GM21367 (cell line): ENCODE measurements around the gene NSMCE1.

Experiments
- ATAC-seq: cut with Tn5 transposase; IDR thresholded peaks from one replicate; pipeline ENCODE4 v1.9.1; 2021; ENCODE audit not compliant: unreplicated experiment

Gene NSMCE1

GRCh38 chr16:27245276-27246172 is 23.0 kb downstream of the NSMCE1 start:
- ATAC-seq = no peak

- ATAC-seq = no peak
Measured at GRCh38 chr16:27244363-27244755, 24.2 kb downstream of the NSMCE1 start.

- ATAC-seq = no peak
Measured at GRCh38 chr16:27243725-27244362, 24.7 kb downstream of the NSMCE1 start.

- no peak for ATAC-seq
Measured at GRCh38 chr16:27242868-27243590, 25.5 kb downstream of the NSMCE1 start.

GRCh38 chr16:27242398-27242797 is 26.2 kb downstream of the NSMCE1 start:
- ATAC-seq = no peak

GRCh38 chr16:27241658-27242057 is 26.9 kb downstream of the NSMCE1 start:
- ATAC-seq = no peak

GRCh38 chr16:27240948-27241531 is 27.5 kb downstream of the NSMCE1 start:
- ATAC-seq = no peak

- ATAC-seq = no peak
Measured at GRCh38 chr16:27239906-27240655, 28.5 kb downstream of the NSMCE1 start.

GRCh38 chr16:27239026-27239425 is 29.5 kb downstream of the NSMCE1 start:
- no peak for ATAC-seq

GRCh38 chr16:27238591-27238990 is 30.0 kb downstream of the NSMCE1 start:
- no peak for ATAC-seq

- ATAC-seq = peak; percentile 8
Measured at GRCh38 chr16:27238016-27238587, 30.5 kb downstream of the NSMCE1 start.

GRCh38 chr16:27237219-27238015 is 31.2 kb downstream of the NSMCE1 start:
- ATAC-seq = peak; percentile 48

GRCh38 chr16:27236635-27237218 is 31.8 kb downstream of the NSMCE1 start:
- no peak for ATAC-seq

- ATAC-seq = no peak
Measured at GRCh38 chr16:27235938-27236245, 32.7 kb downstream of the NSMCE1 start.

- no peak for ATAC-seq
Measured at GRCh38 chr16:27235055-27235937, 33.3 kb downstream of the NSMCE1 start.

- no peak for ATAC-seq
Measured at GRCh38 chr16:27234603-27235002, 34.0 kb downstream of the NSMCE1 start.

- no peak for ATAC-seq
Measured at GRCh38 chr16:27234171-27234570, 34.4 kb downstream of the NSMCE1 start.

- no peak for ATAC-seq
Measured at GRCh38 chr16:27233731-27234130, 34.8 kb downstream of the NSMCE1 start.
